K562 (cell line): ENCODE measurements around the gene HPS3. TPM values are rescaled to one million over a fixed set of nuclear protein-coding genes. Genes with fewer than 3 reads are reported as not detected.

Experiments
- ATAC-seq: fragments of 200-7000 bp; cut with Tn5 transposase; 3 replicates; pipeline ENCODE4 v1.9.1; 2020; ENCODE audit warnings: moderate library complexity
- BruUV-seq: library from RNA; stranded (reverse); fragments of 400-500 nt; replicated peaks from 2 replicates; lab custom pipeline; 2021; lab: Mats Ljungman, UMichigan
- CTCF ChIA-PET: fragments of 300-600 bp; formaldehyde crosslinking; extraction: SDS; loops from one replicate; lab custom pipeline; 2021; ENCODE audit warnings: low intra/inter-chr PET ratio; lab: Yijun Ruan, JAX
- POLR2A ChIA-PET: fragments of 300-600, 350-650 bp; sonication (Branson Sonifier 250); formaldehyde crosslinking; extraction: SDS; loops from one replicate; lab custom pipeline; 2021; ENCODE audit warnings: antibody characterized with exemption, inconsistent platforms; lab: Yijun Ruan, JAX
- DNase-seq, 4 experiments: peaks; one replicate each; pipeline versions ENCODE4 v3.0.0 to v3.0.0-alpha.2; 2011 to 2018; ENCODE audit warnings: low spot score in 3 of 4, mixed read lengths in 3 of 4; ENCODE audit errors: extremely low read depth in 1 of 4
- FAIRE-seq: peaks from 2 replicates; lab custom pipeline; 2011; peaks lifted over from hg19 to GRCh38; lab: Jason Lieb, UNC
- H2AFZ ChIP-seq: 2 replicates; pipeline ENCODE4 v1.6.0; 2011; ENCODE audit warnings: low read depth, low read length, control low read depth, inconsistent platforms
- H3K27ac ChIP-seq: fragments of 200-600 bp; 3 replicates; pipeline ENCODE4 v1.8.0; 2011; ENCODE audit warnings: low read depth, mild to moderate bottlenecking, control low read depth, inconsistent platforms, low read length, moderate library complexity, mixed read lengths; ENCODE audit errors: extremely low read depth
- H3K27me3 ChIP-seq, 2 experiments: fragments of 300-600 bp in 1 of 2; 2 replicates in 1 of 2; 3 replicates in 1 of 2; pipeline versions ENCODE4 v1.6.0 to v1.8.0; 2011; ENCODE audit warnings: inconsistent platforms in 2 of 2, low read length in 2 of 2, mild to moderate bottlenecking in 1 of 2, mixed read lengths in 1 of 2, moderate library complexity in 1 of 2; ENCODE audit not compliant: control insufficient read depth in 2 of 2, insufficient read depth in 2 of 2
- H3K36me3 ChIP-seq: fragments of 300-600 bp; 3 replicates; pipeline ENCODE4 v1.8.0; 2011; ENCODE audit warnings: mild to moderate bottlenecking, low read length, inconsistent platforms; ENCODE audit not compliant: control insufficient read depth, insufficient read depth
- H3K4me1 ChIP-seq, 2 experiments: fragments of 200-600 bp in 1 of 2; replicated peaks in 1 of 2; 2 replicates in 1 of 2; 3 replicates in 1 of 2; pipeline versions ENCODE4 v1.5.1 to v1.8.0; 2011; ENCODE audit warnings: inconsistent platforms in 2 of 2, low read length in 2 of 2, mild to moderate bottlenecking in 1 of 2, mixed read lengths in 1 of 2, moderate library complexity in 1 of 2; ENCODE audit not compliant: control insufficient read depth in 2 of 2, insufficient read depth in 2 of 2
- H3K4me2 ChIP-seq: 2 replicates; pipeline ENCODE4 v1.6.1; 2011; ENCODE audit warnings: low read length, control low read depth, inconsistent platforms, mixed read lengths; ENCODE audit not compliant: insufficient read depth
- H3K4me3 ChIP-seq: fragments of 200-600 bp; sonication (generic), shearing (Covaris generic); 2 replicates; pipeline ENCODE4 v1.5.1; 2016; ENCODE audit warnings: control low read depth, inconsistent platforms
- H3K79me2 ChIP-seq: fragments of 200-600 bp; 3 replicates; pipeline ENCODE4 v1.8.0; 2011; ENCODE audit warnings: low read length, inconsistent platforms; ENCODE audit not compliant: control insufficient read depth, insufficient read depth
- H3K9ac ChIP-seq, 2 experiments: 2 replicates each; pipeline versions ENCODE4 v1.6.0 to v1.6.1; 2011; ENCODE audit warnings: low read depth in 2 of 2, low read length in 2 of 2, control low read depth in 1 of 2, inconsistent platforms in 1 of 2, mild to moderate bottlenecking in 1 of 2, mixed read lengths in 1 of 2; ENCODE audit not compliant: insufficient read depth in 1 of 2
- H3K9me1 ChIP-seq: one replicate; pipeline ENCODE4 v1.6.0; 2011; ENCODE audit warnings: inconsistent platforms, mild to moderate bottlenecking, low read length, moderate library complexity; ENCODE audit not compliant: control insufficient read depth, insufficient read depth
- H3K9me3 ChIP-seq: replicated peaks from 2 replicates; pipeline ENCODE4 v1.5.1; 2011; ENCODE audit warnings: low read depth, low read length, inconsistent platforms; ENCODE audit not compliant: control insufficient read depth, insufficient read depth
- H4K20me1 ChIP-seq: replicated peaks from 2 replicates; pipeline ENCODE4 v1.6.1; 2011; ENCODE audit warnings: low read length, inconsistent platforms, mixed read lengths; ENCODE audit not compliant: control insufficient read depth, insufficient read depth
- CBFA2T2 ChIP-seq: fragments of 450-650 bp; conservative IDR thresholded peaks from 2 replicates; pipeline ENCODE4 v1.6.1; 2017; ENCODE audit warnings: mild to moderate bottlenecking
- ERF ChIP-seq: fragments of 450-650 bp; formaldehyde crosslinking; IDR thresholded peaks from 2 replicates; pipeline ENCODE4 v1.4.0; 2020; ENCODE audit warnings: mild to moderate bottlenecking, mixed read lengths
- ETV6 ChIP-seq, 3 experiments: fragments of 150-350 bp in 1 of 3; sonication (generic) in 1 of 3; formaldehyde crosslinking in 1 of 3; IDR thresholded peaks; 2 replicates each; pipeline versions ENCODE4 v1.6.1 to v1.8.0; 2014 to 2022; ENCODE audit warnings: borderline replicate concordance in 2 of 3, low read depth in 2 of 3, antibody characterized with exemption in 1 of 3, low read length in 1 of 3, mild to moderate bottlenecking in 1 of 3, missing genetic modification reagents in 1 of 3
- IRF2 ChIP-seq: sonication (generic); formaldehyde crosslinking; IDR thresholded peaks from 2 replicates; pipeline ENCODE4 v1.8.1; 2022; ENCODE audit warnings: mild to moderate bottlenecking, missing genetic modification reagents
- KLF13 ChIP-seq: fragments of 450-650 bp; IDR thresholded peaks from 2 replicates; pipeline ENCODE4 v1.6.1; 2016; ENCODE audit warnings: missing genetic modification characterization, low read depth, mild to moderate bottlenecking, missing compliant biosample characterization, moderate library complexity, borderline replicate concordance
- MAFF ChIP-seq: IDR thresholded peaks from 2 replicates; pipeline ENCODE4 v1.6.1; 2012; ENCODE audit warnings: low read length, improper control_type of control experiment
- POU5F1 ChIP-seq: fragments of 150-350 bp; IDR thresholded peaks from 2 replicates; pipeline ENCODE4 v1.6.1; 2014; ENCODE audit warnings: borderline replicate concordance, low read length, low read depth, mild to moderate bottlenecking; ENCODE audit not compliant: partially characterized antibody
- SPI1 ChIP-seq: IDR thresholded peaks from 2 replicates; pipeline ENCODE4 v1.6.1; 2011; ENCODE audit warnings: low read depth, low read length, control low read depth, borderline replicate concordance
- ZNF124 ChIP-seq: sonication (generic); formaldehyde crosslinking; IDR thresholded peaks from 2 replicates; pipeline ENCODE4 v1.8.1; 2022; ENCODE audit warnings: missing genetic modification reagents
- WGBS: fragments of 100-300 bp; shearing (Covaris generic); methylation state at CpG from one replicate; pipeline ENCODE4 v1.1.6; 2016; ENCODE audit warnings: low coverage, mixed read lengths; ENCODE audit not compliant: insufficient coverage; ENCODE audit errors: missing lambda C conversion rate; 5-methylcytosine and 5-hydroxymethylcytosine counted together
- in situ Hi-C: fragments of 300-500 bp; cut with MboI; formaldehyde crosslinking; loops from 4 replicates; pipeline ENCODE4 v1.15.0; 2018; ENCODE audit warnings: inconsistent platforms, mixed read lengths
- intact Hi-C: fragments of 100-400 bp; cut with micrococcal nuclease; formaldehyde crosslinking; loops from 2 replicates; pipeline ENCODE4 v1.14.2; 2022
- polyA plus RNA-seq, 8 experiments: library from polyadenylated mRNA; depleted of rRNA in 4 of 8; stranded (reverse) in 5 of 8; unstranded in 3 of 8; fragments of >200 nt; fragmentation: Nextera tagmentation in 2 of 8; fragmentation: Illumina TruSeq in 1 of 8; extraction: Ambion mirVana in 2 of 8; extraction: Trizol in 1 of 8; gene quantifications; 2 replicates each; pipeline versions ENCODE4 v1.2.1 to v1.2.3, GENCODE V29; 2011 to 2014; ENCODE audit warnings: inconsistent platforms in 1 of 8, missing spikeins in 1 of 8
- total RNA-seq, 7 experiments: library from RNA; depleted of rRNA in 6 of 7; stranded (reverse); fragments of >200 nt in 6 of 7; fragmentation: Illumina TruSeq in 2 of 7; extraction: Trizol in 2 of 7; gene quantifications; 2 replicates each; pipeline versions ENCODE4 v1.2.1 to v1.2.3, GENCODE V29; 2011 to 2021; ENCODE audit warnings: low replicate concordance in 1 of 7
- TF ChIP-seq, protein P1 (sequence below): sonication (generic); formaldehyde crosslinking; IDR thresholded peaks from 2 replicates; pipeline ENCODE4 v1.8.1; 2023; ENCODE audit warnings: missing genetic modification reagents, mild to moderate bottlenecking, borderline replicate concordance
- TF ChIP-seq, protein P2 (sequence below): fragments of 450-650 bp; IDR thresholded peaks from one replicate; pipeline ENCODE4 v1.6.1; 2018; ENCODE audit warnings: mild to moderate bottlenecking, moderate library complexity; ENCODE audit not compliant: partially characterized antibody

HPS3 gene
- total and polyA plus RNA-seq, 9 of the 15 experiments (the other 6 are each of a cell fraction or from before 2014, with no cell fraction given) = 1.2 to 11.3 (median 7.6) TPM

GRCh38 chr3:149095487-149095886 lies 34.0 kb upstream of the HPS3 start:
- TF ChIP-seq SPI1 (no peak), POU5F1 (no peak), ERF (CRISPR knock-in tag) (no peak), CBFA2T2 (no peak), IRF2 (CRISPR knock-in tag) (no peak), ZNF124 (CRISPR knock-in tag) (no peak), KLF13 (tag) (no peak), ETV6 (IDR thresholded peaks at IDR 0.05; ENCODE audit: borderline replicate concordance in 1 of 2, low read depth in 2 of 2, low read length in 1 of 2) (no peak), ETV6 (CRISPR knock-in tag; IDR thresholded peaks at IDR 0.05; ENCODE audit: borderline replicate concordance) (no peak), MAFF (no peak)
- TF ChIP-seq, protein P1, sequence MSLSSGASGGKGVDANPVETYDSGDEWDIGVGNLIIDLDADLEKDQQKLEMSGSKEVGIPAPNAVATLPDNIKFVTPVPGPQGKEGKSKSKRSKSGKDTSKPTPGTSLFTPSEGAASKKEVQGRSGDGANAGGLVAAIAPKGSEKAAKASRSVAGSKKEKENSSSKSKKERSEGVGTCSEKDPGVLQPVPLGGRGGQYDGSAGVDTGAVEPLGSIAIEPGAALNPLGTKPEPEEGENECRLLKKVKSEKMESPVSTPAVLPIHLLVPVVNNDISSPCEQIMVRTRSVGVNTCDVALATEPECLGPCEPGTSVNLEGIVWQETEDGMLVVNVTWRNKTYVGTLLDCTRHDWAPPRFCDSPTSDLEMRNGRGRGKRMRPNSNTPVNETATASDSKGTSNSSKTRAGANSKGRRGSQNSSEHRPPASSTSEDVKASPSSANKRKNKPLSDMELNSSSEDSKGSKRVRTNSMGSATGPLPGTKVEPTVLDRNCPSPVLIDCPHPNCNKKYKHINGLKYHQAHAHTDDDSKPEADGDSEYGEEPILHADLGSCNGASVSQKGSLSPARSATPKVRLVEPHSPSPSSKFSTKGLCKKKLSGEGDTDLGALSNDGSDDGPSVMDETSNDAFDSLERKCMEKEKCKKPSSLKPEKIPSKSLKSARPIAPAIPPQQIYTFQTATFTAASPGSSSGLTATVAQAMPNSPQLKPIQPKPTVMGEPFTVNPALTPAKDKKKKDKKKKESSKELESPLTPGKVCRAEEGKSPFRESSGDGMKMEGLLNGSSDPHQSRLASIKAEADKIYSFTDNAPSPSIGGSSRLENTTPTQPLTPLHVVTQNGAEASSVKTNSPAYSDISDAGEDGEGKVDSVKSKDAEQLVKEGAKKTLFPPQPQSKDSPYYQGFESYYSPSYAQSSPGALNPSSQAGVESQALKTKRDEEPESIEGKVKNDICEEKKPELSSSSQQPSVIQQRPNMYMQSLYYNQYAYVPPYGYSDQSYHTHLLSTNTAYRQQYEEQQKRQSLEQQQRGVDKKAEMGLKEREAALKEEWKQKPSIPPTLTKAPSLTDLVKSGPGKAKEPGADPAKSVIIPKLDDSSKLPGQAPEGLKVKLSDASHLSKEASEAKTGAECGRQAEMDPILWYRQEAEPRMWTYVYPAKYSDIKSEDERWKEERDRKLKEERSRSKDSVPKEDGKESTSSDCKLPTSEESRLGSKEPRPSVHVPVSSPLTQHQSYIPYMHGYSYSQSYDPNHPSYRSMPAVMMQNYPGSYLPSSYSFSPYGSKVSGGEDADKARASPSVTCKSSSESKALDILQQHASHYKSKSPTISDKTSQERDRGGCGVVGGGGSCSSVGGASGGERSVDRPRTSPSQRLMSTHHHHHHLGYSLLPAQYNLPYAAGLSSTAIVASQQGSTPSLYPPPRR (CRISPR knock-in tag) = no peak
- TF ChIP-seq, protein P2, sequence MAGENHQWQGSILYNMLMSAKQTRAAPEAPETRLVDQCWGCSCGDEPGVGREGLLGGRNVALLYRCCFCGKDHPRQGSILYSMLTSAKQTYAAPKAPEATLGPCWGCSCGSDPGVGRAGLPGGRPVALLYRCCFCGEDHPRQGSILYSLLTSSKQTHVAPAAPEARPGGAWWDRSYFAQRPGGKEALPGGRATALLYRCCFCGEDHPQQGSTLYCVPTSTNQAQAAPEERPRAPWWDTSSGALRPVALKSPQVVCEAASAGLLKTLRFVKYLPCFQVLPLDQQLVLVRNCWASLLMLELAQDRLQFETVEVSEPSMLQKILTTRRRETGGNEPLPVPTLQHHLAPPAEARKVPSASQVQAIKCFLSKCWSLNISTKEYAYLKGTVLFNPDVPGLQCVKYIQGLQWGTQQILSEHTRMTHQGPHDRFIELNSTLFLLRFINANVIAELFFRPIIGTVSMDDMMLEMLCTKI = no peak
- TF ChIP-seq, all 486 proteins: peak for 0
- 40% methylated on average over 4 of the region's 4 CpGs for WGBS
- Histone ChIP-seq H3K9me1 (no peaks in the 10 kb centered on the region), H3K79me2 (no peaks in the 10 kb centered on the region), H3K4me3 (no peak overlapping the region), H4K20me1 (no peaks in the 10 kb centered on the region), H3K9ac (no peak overlapping the region), H3K36me3 (no peaks in the 10 kb centered on the region), H2AFZ (no peak overlapping the region), H3K4me2 (no peak overlapping the region), H3K27me3 (no peaks in the 10 kb centered on the region), H3K9me3 (no peaks in the 10 kb centered on the region), H3K27ac (no peak overlapping the region), H3K4me1 (no peaks in the 10 kb centered on the region)
- FAIRE-seq (no peak), DNase-seq (no peak), ATAC-seq (no peak)
- in situ Hi-C loops (no loop called here), intact Hi-C loops (no loop called here)
- POLR2A ChIA-PET = interaction anchor here (0.6 kb wide), 1 partner anchor 64 kb away, joined by 3 read pairs; no protein-coding TSS in a partner anchor
- no TSS peak for BruUV-seq
- CTCF ChIA-PET = no interaction called here
